ENCODE data around the gene TPD52L2. TPM values are rescaled to one million over a fixed set of nuclear protein-coding genes. Genes with fewer than 3 reads are reported as not detected.

The TPD52L2 gene
- total RNA-seq, 1 donor from 2014 or later = 73.8 TPM

DNA sequence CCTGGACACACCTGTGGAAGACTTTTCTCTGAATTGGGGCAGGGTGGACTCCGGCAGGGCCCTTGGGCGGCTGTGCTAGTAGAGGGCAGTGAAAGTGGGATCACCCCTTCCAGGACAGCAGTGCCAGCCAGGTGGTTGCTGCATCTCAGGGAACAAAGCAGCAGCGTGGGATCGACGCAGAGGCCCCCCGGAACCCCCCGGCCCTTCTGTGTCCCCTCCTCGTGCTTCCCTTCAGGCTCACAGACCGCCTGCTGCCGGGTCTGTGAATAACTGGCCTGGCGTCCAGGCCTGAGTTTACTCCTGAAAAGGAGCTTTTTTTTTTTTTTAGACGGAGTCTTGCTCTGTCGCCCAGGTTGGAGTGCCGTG is 21.0 kb downstream of the TPD52L2 start:
- TF ChIP-seq CTCF (IDR thresholded peaks at IDR 0.05; ENCODE audit: unreplicated experiment) = no peak
- DNase-seq (ENCODE audit: low spot score in 2 of 2, unreplicated experiment in 2 of 2) = no peak
- no peaks in the 10 kb centered on the region for H3K9me3 Mint-ChIP-seq
- H3K27me3 Mint-ChIP-seq (ENCODE audit: low read depth) = no peaks in the 10 kb centered on the region
- peaks cover 21% of the 10 kb centered on the region for H3K36me3 Mint-ChIP-seq
- H3K4me1 Mint-ChIP-seq = no peaks in the 10 kb centered on the region
- no peak overlapping the region for H3K27ac Mint-ChIP-seq
- no peak overlapping the region for H3K4me3 Mint-ChIP-seq

GRCh38 chr20:63886921-63887320 is 21.9 kb downstream of the TPD52L2 start:
- no peak for TF ChIP-seq CTCF (IDR thresholded peaks at IDR 0.05; ENCODE audit: unreplicated experiment)
- no peak for DNase-seq (ENCODE audit: low spot score in 2 of 2, unreplicated experiment in 2 of 2)
- Mint-ChIP-seq H3K36me3 (peaks cover 25% of the 10 kb centered on the region), H3K27ac (no peak overlapping the region), H3K27me3 (ENCODE audit: low read depth) (no peaks in the 10 kb centered on the region), H3K9me3 (no peaks in the 10 kb centered on the region), H3K4me1 (no peaks in the 10 kb centered on the region), H3K4me3 (no peak overlapping the region)

- TF ChIP-seq CTCF (IDR thresholded peaks at IDR 0.05; ENCODE audit: unreplicated experiment) = no peak
- Mint-ChIP-seq H3K27me3 (ENCODE audit: low read depth) (no peaks in the 10 kb centered on the region), H3K9me3 (no peaks in the 10 kb centered on the region), H3K36me3 (peaks cover 23% of the 10 kb centered on the region), H3K4me1 (peaks cover 5% of the 10 kb centered on the region), H3K27ac (no peak overlapping the region), H3K4me3 (no peak overlapping the region)
- no peak for DNase-seq (ENCODE audit: low spot score in 2 of 2, unreplicated experiment in 2 of 2)
Observed at GRCh38 chr20:63889241-63890200, 24.5 kb downstream of the TPD52L2 start.

- Mint-ChIP-seq H3K27me3 (ENCODE audit: low read depth) (no peaks in the 10 kb centered on the region), H3K36me3 (peaks cover 19% of the 10 kb centered on the region), H3K4me3 (no peak overlapping the region), H3K4me1 (peaks cover 5% of the 10 kb centered on the region), H3K27ac (no peak overlapping the region), H3K9me3 (no peaks in the 10 kb centered on the region)
- no peak for TF ChIP-seq CTCF (IDR thresholded peaks at IDR 0.05; ENCODE audit: unreplicated experiment)
- DNase-seq (ENCODE audit: low spot score in 2 of 2, unreplicated experiment in 2 of 2) = no peak
Observed at GRCh38 chr20:63890201-63890576, 25.1 kb downstream of the TPD52L2 start.

- no peak for DNase-seq (ENCODE audit: low spot score in 2 of 2, unreplicated experiment in 2 of 2)
- peaks cover 5% of the 10 kb centered on the region for H3K4me1 Mint-ChIP-seq
- no peak for TF ChIP-seq CTCF (IDR thresholded peaks at IDR 0.05; ENCODE audit: unreplicated experiment)
- no peak overlapping the region for H3K4me3 Mint-ChIP-seq
- H3K27ac Mint-ChIP-seq = no peak overlapping the region
- no peaks in the 10 kb centered on the region for H3K27me3 Mint-ChIP-seq (ENCODE audit: low read depth)
- H3K36me3 Mint-ChIP-seq = peaks cover 19% of the 10 kb centered on the region
- no peaks in the 10 kb centered on the region for H3K9me3 Mint-ChIP-seq
Observed at GRCh38 chr20:63890616-63891015, 25.5 kb downstream of the TPD52L2 start.
